HL-60 (cell line): ENCODE measurements around the gene CXCL11.

Experiments used
- CTCF ChIP-seq: IDR thresholded peaks from one replicate; pipeline ENCODE4 v1.5.1; 2011; ENCODE audit warnings: low read length, control low read depth, inconsistent platforms; ENCODE audit not compliant: insufficient read depth
- POLR2AphosphoS5 ChIP-seq: IDR thresholded peaks from 2 replicates; pipeline ENCODE4 v1.6.1; 2012; ENCODE audit warnings: low read depth
- TF ChIP-seq, protein P1 (sequence below): IDR thresholded peaks from 2 replicates; pipeline ENCODE4 v1.6.1; 2012; ENCODE audit warnings: low read depth; ENCODE audit not compliant: insufficient replicate concordance

GRCh38 chr4:76029300-76029699 lies 6.6 kb downstream of the CXCL11 start:
- TF ChIP-seq CTCF (no peak), POLR2AphosphoS5 (no peak)
- TF ChIP-seq, protein P1, sequence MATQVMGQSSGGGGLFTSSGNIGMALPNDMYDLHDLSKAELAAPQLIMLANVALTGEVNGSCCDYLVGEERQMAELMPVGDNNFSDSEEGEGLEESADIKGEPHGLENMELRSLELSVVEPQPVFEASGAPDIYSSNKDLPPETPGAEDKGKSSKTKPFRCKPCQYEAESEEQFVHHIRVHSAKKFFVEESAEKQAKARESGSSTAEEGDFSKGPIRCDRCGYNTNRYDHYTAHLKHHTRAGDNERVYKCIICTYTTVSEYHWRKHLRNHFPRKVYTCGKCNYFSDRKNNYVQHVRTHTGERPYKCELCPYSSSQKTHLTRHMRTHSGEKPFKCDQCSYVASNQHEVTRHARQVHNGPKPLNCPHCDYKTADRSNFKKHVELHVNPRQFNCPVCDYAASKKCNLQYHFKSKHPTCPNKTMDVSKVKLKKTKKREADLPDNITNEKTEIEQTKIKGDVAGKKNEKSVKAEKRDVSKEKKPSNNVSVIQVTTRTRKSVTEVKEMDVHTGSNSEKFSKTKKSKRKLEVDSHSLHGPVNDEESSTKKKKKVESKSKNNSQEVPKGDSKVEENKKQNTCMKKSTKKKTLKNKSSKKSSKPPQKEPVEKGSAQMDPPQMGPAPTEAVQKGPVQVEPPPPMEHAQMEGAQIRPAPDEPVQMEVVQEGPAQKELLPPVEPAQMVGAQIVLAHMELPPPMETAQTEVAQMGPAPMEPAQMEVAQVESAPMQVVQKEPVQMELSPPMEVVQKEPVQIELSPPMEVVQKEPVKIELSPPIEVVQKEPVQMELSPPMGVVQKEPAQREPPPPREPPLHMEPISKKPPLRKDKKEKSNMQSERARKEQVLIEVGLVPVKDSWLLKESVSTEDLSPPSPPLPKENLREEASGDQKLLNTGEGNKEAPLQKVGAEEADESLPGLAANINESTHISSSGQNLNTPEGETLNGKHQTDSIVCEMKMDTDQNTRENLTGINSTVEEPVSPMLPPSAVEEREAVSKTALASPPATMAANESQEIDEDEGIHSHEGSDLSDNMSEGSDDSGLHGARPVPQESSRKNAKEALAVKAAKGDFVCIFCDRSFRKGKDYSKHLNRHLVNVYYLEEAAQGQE, result no peak
